Activated B cell treated with CpG ODN at 0.5 μM for 24 hours (primary cell): ENCODE results near the gene C9orf153. TPM values are rescaled to one million over a fixed set of nuclear protein-coding genes. Genes with fewer than 3 reads are reported as not detected.
A peak's percentile ranks its signal among the peaks of the same experiment; 100 is the strongest.
"Not testable (repeated sequence)": the region's sequence is repeated elsewhere in the genome, so short reads cannot be mapped to it uniquely, and the experiment has no call there.

Experiments used
- ATAC-seq: fragments of 200-7000 bp; cut with Tn5 transposase; one replicate; pipeline ENCODE4 v1.10.0; 2021; ENCODE audit warnings: low read depth, mild to moderate bottlenecking, moderate library complexity
- CTCF ChIA-PET: fragments of 350-600 bp; sonication (Branson Sonifier 250); formaldehyde crosslinking; loops from one replicate; lab custom pipeline; 2021; ENCODE audit warnings: antibody characterized with exemption; lab: Charles Lee
- POLR2A ChIA-PET: fragments of 350-600 bp; sonication (Branson Sonifier 250); formaldehyde crosslinking; loops from one replicate; lab custom pipeline; 2021; ENCODE audit warnings: antibody characterized with exemption; lab: Charles Lee
- DNase-seq: peaks from one replicate; pipeline ENCODE4 v3.0.0; 2022
- H3K27ac Mint-ChIP-seq: one replicate; pipeline ENCODE4 v1.8.0; 2020; ENCODE audit warnings: mixed read lengths
- H3K27me3 Mint-ChIP-seq: one replicate; pipeline ENCODE4 v1.8.0; 2021; ENCODE audit warnings: mixed read lengths
- H3K36me3 Mint-ChIP-seq: one replicate; pipeline ENCODE4 v1.8.0; 2021; ENCODE audit warnings: low read depth, mixed read lengths
- H3K4me1 Mint-ChIP-seq: one replicate; pipeline ENCODE4 v1.8.0; 2021; ENCODE audit warnings: mixed read lengths
- H3K4me3 Mint-ChIP-seq: one replicate; pipeline ENCODE4 v1.8.0; 2020; ENCODE audit warnings: mild to moderate bottlenecking, mixed read lengths
- H3K9me3 Mint-ChIP-seq: one replicate; pipeline ENCODE4 v1.8.0; 2020; ENCODE audit warnings: mixed read lengths
- CTCF ChIP-seq: fragments of 200-600 bp; IDR thresholded peaks from one replicate; pipeline ENCODE4 v1.8.0; 2022; ENCODE audit warnings: antibody characterized with exemption, mild to moderate bottlenecking
- intact Hi-C: fragments of 100-400 bp; cut with micrococcal nuclease; formaldehyde crosslinking; loops from one replicate; pipeline ENCODE4 v1.15.1; 2024
- total RNA-seq: library from RNA; stranded (reverse); gene quantifications from 2 replicates; pipeline ENCODE4 v1.2.3, GENCODE V29; 2022

C9orf153 gene
- total RNA-seq, 1 donor from 2014 or later: 0.18 TPM

GRCh38 chr9:86300701-86301100 lies 41.2 kb upstream of the C9orf153 start:
- Mint-ChIP-seq H3K4me1 (no peaks in the 10 kb centered on the region), H3K9me3 (no peaks in the 10 kb centered on the region), H3K27ac (no peak overlapping the region), H3K36me3 (peaks cover 86% of the 10 kb centered on the region), H3K27me3 (no peaks in the 10 kb centered on the region), H3K4me3 (no peak overlapping the region)
- ChIA-PET CTCF (no interaction called here), POLR2A (no interaction called here)
- intact Hi-C loops: no loop called here
- no peak for ATAC-seq
- DNase-seq: no peak
- TF ChIP-seq CTCF: no peak

GRCh38 chr9:86298873-86299272 lies 39.4 kb upstream of the C9orf153 start:
- Mint-ChIP-seq H3K36me3 (peaks cover 77% of the 10 kb centered on the region), H3K27me3 (no peaks in the 10 kb centered on the region), H3K27ac (no peak overlapping the region), H3K4me3 (no peak overlapping the region), H3K4me1 (no peaks in the 10 kb centered on the region), H3K9me3 (no peaks in the 10 kb centered on the region)
- ChIA-PET CTCF (no interaction called here), POLR2A (no interaction called here)
- no peak for DNase-seq
- intact Hi-C loops: no loop called here
- ATAC-seq: no peak
- TF ChIP-seq CTCF: no peak

GRCh38 chr9:86290341-86290740 lies 30.9 kb upstream of the C9orf153 start:
- H3K27me3 Mint-ChIP-seq, CTCF ChIA-PET, H3K4me3 Mint-ChIP-seq, DNase-seq, POLR2A ChIA-PET, ATAC-seq, H3K27ac Mint-ChIP-seq, H3K4me1 Mint-ChIP-seq, H3K9me3 Mint-ChIP-seq, intact Hi-C loops: not testable (repeated sequence)
- peaks cover 38% of the 10 kb centered on the region for H3K36me3 Mint-ChIP-seq

GRCh38 chr9:86288499-86289198 lies 29.2 kb upstream of the C9orf153 start:
- ChIA-PET POLR2A (no interaction called here), CTCF (no interaction called here)
- TF ChIP-seq CTCF: no peak
- Mint-ChIP-seq H3K27ac (no peak overlapping the region), H3K4me3 (no peak overlapping the region), H3K9me3 (no peaks in the 10 kb centered on the region), H3K4me1 (peaks cover 5% of the 10 kb centered on the region), H3K27me3 (no peaks in the 10 kb centered on the region), H3K36me3 (peaks cover 30% of the 10 kb centered on the region)
- ATAC-seq: no peak
- intact Hi-C loops: no loop called here
- no peak for DNase-seq

- DNase-seq (no peak), ATAC-seq (no peak)
- ChIA-PET CTCF (no interaction called here), POLR2A (no interaction called here)
- H3K36me3 Mint-ChIP-seq: peaks cover 27% of the 10 kb centered on the region
- H3K9me3 Mint-ChIP-seq: no peaks in the 10 kb centered on the region
- TF ChIP-seq CTCF: no peak
- H3K27me3 Mint-ChIP-seq: no peaks in the 10 kb centered on the region
- no peak overlapping the region for H3K4me3 Mint-ChIP-seq
- H3K27ac Mint-ChIP-seq: peak overlapping the region; percentile 4
- H3K4me1 Mint-ChIP-seq: peaks cover 15% of the 10 kb centered on the region
- intact Hi-C loops: no loop called here
Measured at GRCh38 chr9:86287013-86287412, 27.6 kb upstream of the C9orf153 start.

GRCh38 chr9:86286278-86286677 lies 26.8 kb upstream of the C9orf153 start:
- intact Hi-C loops: no loop called here
- ChIA-PET CTCF (no interaction called here), POLR2A (no interaction called here)
- no peaks in the 10 kb centered on the region for H3K27me3 Mint-ChIP-seq
- peak overlapping the region; percentile 14 for H3K27ac Mint-ChIP-seq
- TF ChIP-seq CTCF: no peak
- DNase-seq: no peak
- peaks cover 26% of the 10 kb centered on the region for H3K36me3 Mint-ChIP-seq
- no peak for ATAC-seq
- no peak overlapping the region for H3K4me3 Mint-ChIP-seq
- no peaks in the 10 kb centered on the region for H3K9me3 Mint-ChIP-seq
- peaks cover 18% of the 10 kb centered on the region for H3K4me1 Mint-ChIP-seq
